Ramos (cell line): ENCODE results near the gene TSSK2.

ENCODE experiments used
- in situ Hi-C: fragments of 300-500 bp; cut with MboI; formaldehyde crosslinking; loops from one replicate; pipeline ENCODE4 v1.14.3; 2022; ENCODE audit warnings: low sequenced_read_pairs; ENCODE audit not compliant: unreplicated experiment

TSSK2 gene

GRCh38 chr22:19178065-19178656 lies 47.1 kb downstream of the TSSK2 start:
- in situ Hi-C loops = no loop called here

GRCh38 chr22:19178657-19179496 lies 47.8 kb downstream of the TSSK2 start, which contains the start of gene SLC25A1:
Gene SLC25A1, minus strand, starts transcription at chr22:19178736. Its CDS starts 63 bp downstream, at chr22:19178673.
- in situ Hi-C loops = no loop called here

GRCh38 chr22:19179497-19180048 lies 48.5 kb downstream of the TSSK2 start:
- in situ Hi-C loops = no loop called here

GRCh38 chr22:19180234-19180633 lies 49.1 kb downstream of the TSSK2 start:
- in situ Hi-C loops = no loop called here

- in situ Hi-C loops = no loop called here
Measured at GRCh38 chr22:19180740-19181410, 49.8 kb downstream of the TSSK2 start.

- in situ Hi-C loops = no loop called here
Measured at GRCh38 chr22:19181786-19182471, 50.8 kb downstream of the TSSK2 start.
